OCI-LY3 (cell line): ENCODE results near the gene SMAD5.

ENCODE experiments used
- CTCF ChIP-seq: fragments of 200-600, 300-600 bp; sonication (generic); IDR thresholded peaks from 2 replicates; pipeline ENCODE4 v1.5.1; 2014; ENCODE audit warnings: antibody characterized with exemption, low read length, low read depth
- EZH2phosphoT487 ChIP-seq: fragments of 200-600 bp; shearing (Covaris generic); IDR thresholded peaks from 2 replicates; pipeline ENCODE4 v1.6.1; 2018; ENCODE audit warnings: antibody characterized with exemption, mixed run types, low read depth

GRCh38 chr5:136222580-136223235 is 90.1 kb downstream of the SMAD5 start:
- TF ChIP-seq CTCF (no peak), EZH2phosphoT487 (no peak)
